A549 (cell line): Measurements from ENCODE around the gene BRSK2.

Experiments used
- CEBPB ChIP-seq, 2 experiments: fragments of >200 bp in 1 of 2; sonication (Bioruptor Twin) in 1 of 2; formaldehyde crosslinking in 1 of 2; IDR thresholded peaks; 2 replicates each; pipeline ENCODE4 v1.6.1; 2012 to 2016
- ESRRA ChIP-seq: fragments of 150-350 bp; IDR thresholded peaks from 2 replicates; pipeline ENCODE4 v1.6.1; 2014; ENCODE audit warnings: mild to moderate bottlenecking, low read length, borderline replicate concordance
- HDAC2 ChIP-seq: fragments of 200-600 bp; sonication (generic); IDR thresholded peaks from 2 replicates; pipeline ENCODE4 v1.6.1; 2016
- HOXB5 ChIP-seq: fragments of 250-450 bp; sonication (Bioruptor Pico); IDR thresholded peaks from 2 replicates; pipeline ENCODE4 v1.5.0; 2020; ENCODE audit warnings: mild to moderate bottlenecking, moderate library complexity
- KDM1A ChIP-seq: fragments of 200-600 bp; sonication (generic); IDR thresholded peaks from 2 replicates; pipeline ENCODE4 v1.6.1; 2016; ENCODE audit warnings: low read depth, mild to moderate bottlenecking
- MAFK ChIP-seq: fragments of 450-650 bp; IDR thresholded peaks from 2 replicates; pipeline ENCODE4 v1.6.1; 2014; ENCODE audit not compliant: partially characterized antibody
- MAZ ChIP-seq: fragments of 150-350 bp; IDR thresholded peaks from 2 replicates; pipeline ENCODE4 v1.6.1; 2014; ENCODE audit warnings: antibody characterized with exemption, low read depth, low read length, borderline replicate concordance
- POLR2A ChIP-seq: IDR thresholded peaks from 2 replicates; pipeline ENCODE4 v1.6.1; 2012; ENCODE audit warnings: mild to moderate bottlenecking, low read length
- RCOR1 ChIP-seq: fragments of 150-350 bp; IDR thresholded peaks from 2 replicates; pipeline ENCODE4 v1.6.1; 2014; ENCODE audit warnings: antibody characterized with exemption, low read length, low read depth
- TFCP2L1 ChIP-seq: fragments of 250-450 bp; sonication (Bioruptor Pico); IDR thresholded peaks from 2 replicates; pipeline ENCODE4 v1.5.0; 2021; ENCODE audit warnings: mild to moderate bottlenecking
- TF ChIP-seq, protein P1 (sequence below): fragments of >200 bp; sonication (Bioruptor Twin); formaldehyde crosslinking; IDR thresholded peaks from 3 replicates; pipeline ENCODE4 v1.5.1; 2016
- TF ChIP-seq, protein P2 (sequence below): fragments of 200-600 bp; sonication (generic); IDR thresholded peaks from 2 replicates; pipeline ENCODE4 v1.6.1; 2016; ENCODE audit warnings: antibody characterized with exemption, mild to moderate bottlenecking, moderate library complexity
- TF ChIP-seq, protein P3 (sequence below): IDR thresholded peaks from 2 replicates; pipeline ENCODE4 v1.6.1; 2012; ENCODE audit warnings: low read depth, borderline replicate concordance
- TF ChIP-seq, protein P4 (sequence below): IDR thresholded peaks from 2 replicates; pipeline ENCODE4 v1.6.1; 2012

DNA sequence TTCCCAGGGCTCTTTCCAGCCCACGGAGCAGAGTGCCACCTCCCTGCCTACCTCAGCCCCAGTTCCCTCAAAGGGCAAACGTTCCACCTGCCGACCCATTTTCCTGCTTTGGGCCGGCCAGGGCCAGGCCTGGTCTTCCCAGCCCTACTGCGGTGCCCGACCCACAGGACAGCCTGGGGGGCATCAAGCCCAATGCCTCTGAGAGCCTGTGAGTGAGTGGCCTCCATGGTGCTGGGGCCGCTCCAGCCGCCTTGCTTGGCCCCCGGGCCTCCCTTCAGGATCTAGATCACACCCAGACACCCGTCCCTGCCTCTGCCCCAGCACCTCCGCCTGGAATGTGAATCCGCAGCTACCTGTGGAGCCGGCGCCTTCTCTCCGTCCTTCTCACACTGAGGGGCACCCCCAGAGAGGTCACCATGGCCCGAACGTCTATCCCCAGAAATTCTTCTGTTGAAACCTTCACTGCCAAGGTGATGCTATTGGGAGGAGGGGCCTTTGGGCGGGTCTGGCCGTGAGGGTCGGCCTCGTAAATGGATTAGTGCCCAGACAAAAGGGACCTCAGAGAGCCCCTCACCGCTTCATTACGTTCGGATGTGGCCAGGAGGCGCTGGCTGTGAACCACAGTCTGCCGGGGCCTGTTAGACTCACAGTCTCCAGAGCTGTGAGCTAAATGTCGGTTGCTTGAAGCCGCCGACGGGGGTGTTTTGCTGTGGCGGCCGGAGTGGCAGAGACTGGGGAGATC is 36.2 kb upstream of the BRSK2 start:
- TF ChIP-seq MAZ (no peak), MAFK (no peak), TFCP2L1 (CRISPR knock-in tag) (no peak), HOXB5 (CRISPR knock-in tag) (no peak), ESRRA (no peak), POLR2A (no peak), RCOR1 (no peak), KDM1A (no peak), CEBPB (IDR thresholded peaks at IDR 0.05) (no peak), HDAC2 (no peak)
- TF ChIP-seq, protein P1, sequence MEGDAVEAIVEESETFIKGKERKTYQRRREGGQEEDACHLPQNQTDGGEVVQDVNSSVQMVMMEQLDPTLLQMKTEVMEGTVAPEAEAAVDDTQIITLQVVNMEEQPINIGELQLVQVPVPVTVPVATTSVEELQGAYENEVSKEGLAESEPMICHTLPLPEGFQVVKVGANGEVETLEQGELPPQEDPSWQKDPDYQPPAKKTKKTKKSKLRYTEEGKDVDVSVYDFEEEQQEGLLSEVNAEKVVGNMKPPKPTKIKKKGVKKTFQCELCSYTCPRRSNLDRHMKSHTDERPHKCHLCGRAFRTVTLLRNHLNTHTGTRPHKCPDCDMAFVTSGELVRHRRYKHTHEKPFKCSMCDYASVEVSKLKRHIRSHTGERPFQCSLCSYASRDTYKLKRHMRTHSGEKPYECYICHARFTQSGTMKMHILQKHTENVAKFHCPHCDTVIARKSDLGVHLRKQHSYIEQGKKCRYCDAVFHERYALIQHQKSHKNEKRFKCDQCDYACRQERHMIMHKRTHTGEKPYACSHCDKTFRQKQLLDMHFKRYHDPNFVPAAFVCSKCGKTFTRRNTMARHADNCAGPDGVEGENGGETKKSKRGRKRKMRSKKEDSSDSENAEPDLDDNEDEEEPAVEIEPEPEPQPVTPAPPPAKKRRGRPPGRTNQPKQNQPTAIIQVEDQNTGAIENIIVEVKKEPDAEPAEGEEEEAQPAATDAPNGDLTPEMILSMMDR = no peak
- TF ChIP-seq, protein P2, sequence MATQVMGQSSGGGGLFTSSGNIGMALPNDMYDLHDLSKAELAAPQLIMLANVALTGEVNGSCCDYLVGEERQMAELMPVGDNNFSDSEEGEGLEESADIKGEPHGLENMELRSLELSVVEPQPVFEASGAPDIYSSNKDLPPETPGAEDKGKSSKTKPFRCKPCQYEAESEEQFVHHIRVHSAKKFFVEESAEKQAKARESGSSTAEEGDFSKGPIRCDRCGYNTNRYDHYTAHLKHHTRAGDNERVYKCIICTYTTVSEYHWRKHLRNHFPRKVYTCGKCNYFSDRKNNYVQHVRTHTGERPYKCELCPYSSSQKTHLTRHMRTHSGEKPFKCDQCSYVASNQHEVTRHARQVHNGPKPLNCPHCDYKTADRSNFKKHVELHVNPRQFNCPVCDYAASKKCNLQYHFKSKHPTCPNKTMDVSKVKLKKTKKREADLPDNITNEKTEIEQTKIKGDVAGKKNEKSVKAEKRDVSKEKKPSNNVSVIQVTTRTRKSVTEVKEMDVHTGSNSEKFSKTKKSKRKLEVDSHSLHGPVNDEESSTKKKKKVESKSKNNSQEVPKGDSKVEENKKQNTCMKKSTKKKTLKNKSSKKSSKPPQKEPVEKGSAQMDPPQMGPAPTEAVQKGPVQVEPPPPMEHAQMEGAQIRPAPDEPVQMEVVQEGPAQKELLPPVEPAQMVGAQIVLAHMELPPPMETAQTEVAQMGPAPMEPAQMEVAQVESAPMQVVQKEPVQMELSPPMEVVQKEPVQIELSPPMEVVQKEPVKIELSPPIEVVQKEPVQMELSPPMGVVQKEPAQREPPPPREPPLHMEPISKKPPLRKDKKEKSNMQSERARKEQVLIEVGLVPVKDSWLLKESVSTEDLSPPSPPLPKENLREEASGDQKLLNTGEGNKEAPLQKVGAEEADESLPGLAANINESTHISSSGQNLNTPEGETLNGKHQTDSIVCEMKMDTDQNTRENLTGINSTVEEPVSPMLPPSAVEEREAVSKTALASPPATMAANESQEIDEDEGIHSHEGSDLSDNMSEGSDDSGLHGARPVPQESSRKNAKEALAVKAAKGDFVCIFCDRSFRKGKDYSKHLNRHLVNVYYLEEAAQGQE = no peak
- TF ChIP-seq, protein P3, sequence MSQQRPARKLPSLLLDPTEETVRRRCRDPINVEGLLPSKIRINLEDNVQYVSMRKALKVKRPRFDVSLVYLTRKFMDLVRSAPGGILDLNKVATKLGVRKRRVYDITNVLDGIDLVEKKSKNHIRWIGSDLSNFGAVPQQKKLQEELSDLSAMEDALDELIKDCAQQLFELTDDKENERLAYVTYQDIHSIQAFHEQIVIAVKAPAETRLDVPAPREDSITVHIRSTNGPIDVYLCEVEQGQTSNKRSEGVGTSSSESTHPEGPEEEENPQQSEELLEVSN = no peak
- TF ChIP-seq, protein P4, sequence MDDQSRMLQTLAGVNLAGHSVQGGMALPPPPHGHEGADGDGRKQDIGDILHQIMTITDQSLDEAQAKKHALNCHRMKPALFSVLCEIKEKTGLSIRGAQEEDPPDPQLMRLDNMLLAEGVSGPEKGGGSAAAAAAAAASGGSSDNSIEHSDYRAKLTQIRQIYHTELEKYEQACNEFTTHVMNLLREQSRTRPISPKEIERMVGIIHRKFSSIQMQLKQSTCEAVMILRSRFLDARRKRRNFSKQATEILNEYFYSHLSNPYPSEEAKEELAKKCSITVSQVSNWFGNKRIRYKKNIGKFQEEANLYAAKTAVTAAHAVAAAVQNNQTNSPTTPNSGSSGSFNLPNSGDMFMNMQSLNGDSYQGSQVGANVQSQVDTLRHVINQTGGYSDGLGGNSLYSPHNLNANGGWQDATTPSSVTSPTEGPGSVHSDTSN = no peak
